HG03558 (cell line): Measurements from ENCODE around the gene OXCT1.
"Not testable (repeated sequence)": the region's sequence is repeated elsewhere in the genome, so short reads cannot be mapped to it uniquely, and the experiment has no call there.

ENCODE experiments used
- ATAC-seq: cut with Tn5 transposase; IDR thresholded peaks from one replicate; pipeline ENCODE4 v1.9.1; 2021; ENCODE audit warnings: moderate number of reproducible peaks; ENCODE audit not compliant: unreplicated experiment; ENCODE audit errors: extremely low read depth

OXCT1 gene

GRCh38 chr5:41738710-41739354, 131.4 kb downstream of the OXCT1 start:
- no peak for ATAC-seq

DNA sequence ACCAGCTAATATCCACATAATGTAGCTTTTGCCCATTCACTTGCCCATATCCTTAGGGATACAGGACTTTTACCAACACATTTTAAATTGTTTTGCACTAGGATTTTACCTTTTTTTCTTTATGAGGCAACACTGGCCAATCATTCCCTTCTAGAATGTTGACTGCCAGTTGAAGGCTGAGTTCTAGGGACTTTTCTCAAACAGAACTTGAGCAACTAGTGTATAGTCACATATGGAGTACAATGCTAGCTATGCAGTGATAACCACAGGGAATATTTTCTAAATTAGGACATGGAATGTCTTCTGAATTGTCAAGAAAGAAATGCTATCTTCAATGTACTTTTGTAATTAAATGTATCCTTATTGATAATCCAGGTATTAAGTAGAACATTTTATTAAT, 133.6 kb downstream of the OXCT1 start:
- no peak for ATAC-seq

- ATAC-seq: peak; percentile 82
Measured at GRCh38 chr5:41735213-41735612, 135.0 kb downstream of the OXCT1 start.

GRCh38 chr5:41729381-41729780, 140.8 kb downstream of the OXCT1 start:
- ATAC-seq: not testable (repeated sequence)

GRCh38 chr5:41728281-41728680, 141.9 kb downstream of the OXCT1 start:
- no peak for ATAC-seq

- ATAC-seq: no peak
Measured at GRCh38 chr5:41722359-41722950, 147.8 kb downstream of the OXCT1 start.

DNA sequence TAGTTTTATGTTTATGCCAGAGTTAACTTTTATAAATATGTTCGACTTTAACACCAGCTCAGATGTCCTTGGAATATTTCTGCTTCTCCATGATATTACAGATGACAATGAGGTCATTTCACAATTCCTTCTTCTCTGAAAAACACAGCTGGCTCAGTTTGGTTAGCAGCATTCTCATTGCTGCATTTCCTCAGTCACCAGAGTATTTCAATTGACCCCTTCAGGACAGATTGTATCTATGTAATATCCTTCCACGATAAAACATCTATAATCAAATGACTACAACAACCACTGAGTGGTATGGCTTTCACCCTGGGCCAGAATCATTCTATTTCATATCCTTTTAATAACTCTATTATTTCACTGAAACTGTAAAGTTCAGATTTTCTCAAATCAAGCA, 148.7 kb downstream of the OXCT1 start:
- ATAC-seq: no peak

GRCh38 chr5:41716382-41716781, 153.8 kb downstream of the OXCT1 start:
- no peak for ATAC-seq

DNA sequence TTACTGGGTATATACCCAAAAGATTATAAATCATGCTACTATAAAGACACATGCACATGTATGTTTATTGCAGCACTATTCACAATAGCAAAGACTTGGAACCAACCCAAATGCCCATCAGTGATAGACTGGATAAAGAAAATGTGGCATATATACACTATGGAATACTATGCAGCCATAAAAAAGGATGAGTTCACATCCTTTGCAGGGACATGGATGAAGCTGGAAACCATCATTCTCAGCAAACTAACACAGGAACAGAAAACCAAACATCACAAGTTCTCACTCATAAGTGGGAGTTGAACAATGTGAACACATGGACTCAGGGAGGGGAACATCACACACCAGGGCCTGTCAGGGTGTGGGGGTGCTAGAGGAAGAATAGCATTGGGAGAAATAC, 155.8 kb downstream of the OXCT1 start:
- not testable (repeated sequence) for ATAC-seq

- no peak for ATAC-seq
Measured at GRCh38 chr5:41708604-41708940, 161.7 kb downstream of the OXCT1 start.

DNA sequence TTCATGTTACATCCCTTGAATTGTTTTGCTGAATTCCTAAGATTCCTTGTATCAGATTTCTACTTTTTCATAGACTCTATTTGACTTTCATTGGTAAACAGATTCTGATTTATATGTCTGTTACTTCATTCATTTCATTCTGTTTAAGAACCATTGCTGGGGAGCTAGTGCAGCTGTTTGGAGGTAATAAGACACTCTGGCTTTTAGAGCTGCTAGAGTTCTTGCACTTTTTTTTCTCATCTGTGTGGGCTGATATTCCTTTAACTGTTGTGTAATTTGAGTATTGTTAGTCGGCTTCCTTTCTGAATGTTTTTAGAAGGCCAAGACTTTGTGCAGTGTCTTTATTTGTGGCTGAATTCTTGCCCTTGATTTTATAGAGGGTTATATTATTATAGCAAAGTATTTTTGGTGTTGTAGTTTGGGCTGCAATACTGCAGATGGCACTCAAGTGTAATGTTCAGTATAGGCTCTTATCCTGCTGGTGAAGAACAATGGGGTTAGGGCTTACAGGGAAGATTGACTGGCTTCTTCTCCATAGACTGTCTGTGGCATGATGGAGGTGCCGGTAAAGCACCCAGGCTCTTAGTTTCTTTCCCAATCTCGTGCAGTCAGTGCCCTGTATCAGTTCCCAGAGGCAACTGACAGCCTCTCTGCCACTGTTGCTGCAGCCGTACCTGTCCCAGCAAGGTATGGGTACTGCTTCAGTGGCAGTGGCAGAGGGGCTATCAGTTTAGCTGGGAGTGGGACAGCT, 162.2 kb downstream of the OXCT1 start:
- ATAC-seq: no peak

- ATAC-seq: peak; percentile 65
Measured at GRCh38 chr5:41695920-41696582, 174.2 kb downstream of the OXCT1 start.

GRCh38 chr5:41686767-41687166, 183.5 kb downstream of the OXCT1 start:
- ATAC-seq: no peak

- no peak for ATAC-seq
Measured at GRCh38 chr5:41686191-41686590, 184.0 kb downstream of the OXCT1 start.

DNA sequence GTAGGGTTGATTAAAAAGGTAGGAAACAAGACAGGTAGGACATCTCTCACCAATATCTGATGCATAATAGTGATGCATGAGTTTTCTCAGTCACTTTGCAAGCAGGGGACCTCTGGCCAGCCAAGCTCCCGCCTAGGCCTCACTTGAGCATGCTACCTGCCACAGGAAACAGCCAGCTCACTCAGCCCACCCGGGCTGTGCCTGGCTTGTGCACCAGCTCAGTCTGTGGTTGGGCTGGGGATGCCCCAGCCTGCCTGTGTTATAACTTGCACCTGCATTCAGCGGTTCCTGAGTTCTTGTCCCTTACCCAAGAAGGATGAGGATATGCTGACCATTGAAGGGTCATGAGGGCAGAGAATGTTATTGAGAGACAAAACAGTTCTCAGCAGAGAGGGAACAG, 187.0 kb downstream of the OXCT1 start:
- no peak for ATAC-seq

- no peak for ATAC-seq
Measured at GRCh38 chr5:41682641-41683040, 187.6 kb downstream of the OXCT1 start.

DNA sequence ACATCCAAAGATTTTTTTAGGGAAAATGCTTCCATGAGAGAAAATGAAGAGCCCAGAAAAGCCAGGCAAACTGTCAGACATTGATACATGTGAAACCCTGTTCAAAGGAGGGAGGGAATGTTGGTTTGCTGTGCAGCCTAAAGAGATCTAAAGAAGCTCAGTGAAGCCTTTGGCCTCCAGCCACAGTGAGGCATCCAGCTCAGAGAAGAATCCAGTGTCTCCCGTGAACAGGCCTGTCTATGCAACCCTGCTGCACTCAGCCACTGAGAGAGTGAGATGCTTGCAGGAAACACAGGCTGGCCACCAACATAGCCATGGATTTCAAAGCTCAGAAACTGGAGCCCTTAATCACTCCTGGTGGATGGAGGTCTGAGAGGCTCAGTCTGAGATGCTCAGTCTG, 188.4 kb downstream of the OXCT1 start:
- no peak for ATAC-seq
